NCI-H2107 treated with DMSO at 0.1 percent for 48 hours (cell line): ENCODE data around the gene BAHCC1.
"Not testable (repeated sequence)": the region's sequence is repeated elsewhere in the genome, so short reads cannot be mapped to it uniquely, and the experiment has no call there.

ENCODE experiments used
- DNase-seq: peaks from one replicate; lab custom pipeline; 2025; ENCODE audit not compliant: unreplicated experiment; lab: John Stamatoyannopoulos, UW

The BAHCC1 gene

DNA sequence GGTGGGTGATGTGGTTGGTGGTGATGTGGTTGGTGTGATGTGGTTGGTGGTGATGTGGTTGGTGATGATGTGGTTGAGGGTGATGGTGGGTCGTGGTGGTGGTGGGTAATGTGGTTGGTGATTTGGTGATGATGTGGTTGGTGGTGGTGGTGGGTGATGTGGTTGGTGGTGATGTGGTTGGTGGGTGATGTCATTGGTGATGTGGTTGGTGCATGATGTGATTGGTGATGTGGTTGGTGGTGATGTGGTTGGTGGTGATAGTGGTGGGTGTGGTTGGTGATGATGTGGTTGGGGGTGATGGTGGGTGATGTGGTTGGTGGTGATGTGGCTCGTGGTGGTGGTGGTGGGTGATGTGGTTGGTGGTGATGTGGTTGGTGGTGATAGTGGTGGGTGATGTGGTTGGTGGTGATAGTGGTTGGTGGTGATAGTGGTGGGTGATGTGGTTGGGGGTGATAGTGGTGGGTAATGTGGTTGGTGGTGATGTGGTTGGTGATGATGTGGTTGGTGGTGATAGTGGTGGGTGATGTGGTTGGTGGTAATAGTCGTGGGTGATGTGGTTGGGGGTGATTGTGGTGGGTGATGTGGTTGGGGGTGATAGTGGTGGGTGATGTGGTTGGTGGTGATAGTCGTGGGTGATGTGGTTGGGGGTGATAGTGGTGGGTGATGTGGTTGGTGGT lies 30.6 kb downstream of the BAHCC1 start:
- DNase-seq, result not testable (repeated sequence)

DNA sequence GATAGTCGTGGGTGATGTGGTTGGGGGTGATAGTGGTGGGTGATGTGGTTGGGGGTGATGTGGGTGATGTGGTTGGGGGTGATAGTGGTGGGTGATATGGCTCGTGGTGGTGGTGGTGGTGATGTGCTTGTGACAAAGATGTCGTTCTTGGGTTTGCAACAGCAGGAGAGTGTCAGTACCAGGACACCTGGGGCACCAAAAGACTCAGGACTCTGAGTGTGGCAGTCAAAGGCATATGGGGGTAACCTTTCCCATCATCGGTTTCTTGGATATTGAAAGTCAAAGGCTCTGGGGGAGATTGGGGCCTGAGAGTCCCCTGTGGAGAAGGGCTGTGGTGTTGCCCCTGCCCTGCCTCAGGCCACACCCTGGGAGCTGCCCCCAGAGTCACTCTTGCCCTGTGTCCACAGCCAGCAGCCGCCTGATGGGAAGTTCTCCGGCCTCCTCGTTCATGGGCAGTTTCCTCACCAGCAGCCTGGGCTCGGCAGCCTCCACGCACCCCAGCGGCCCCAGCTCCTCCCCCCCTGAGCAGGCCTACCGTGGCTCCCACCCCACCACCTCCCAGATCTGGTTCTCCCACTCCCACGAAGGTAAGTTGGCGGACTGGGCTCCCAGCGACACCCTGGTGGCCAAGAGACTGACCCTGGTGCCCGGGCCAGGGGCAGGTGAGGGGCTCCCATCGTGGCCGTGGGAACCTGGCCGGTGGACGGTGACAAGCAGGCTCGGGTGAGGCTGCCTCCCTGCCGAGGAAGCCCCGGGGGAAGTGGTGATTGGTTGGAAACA lies 31.3 kb downstream of the BAHCC1 start:
- no peak for DNase-seq

DNA sequence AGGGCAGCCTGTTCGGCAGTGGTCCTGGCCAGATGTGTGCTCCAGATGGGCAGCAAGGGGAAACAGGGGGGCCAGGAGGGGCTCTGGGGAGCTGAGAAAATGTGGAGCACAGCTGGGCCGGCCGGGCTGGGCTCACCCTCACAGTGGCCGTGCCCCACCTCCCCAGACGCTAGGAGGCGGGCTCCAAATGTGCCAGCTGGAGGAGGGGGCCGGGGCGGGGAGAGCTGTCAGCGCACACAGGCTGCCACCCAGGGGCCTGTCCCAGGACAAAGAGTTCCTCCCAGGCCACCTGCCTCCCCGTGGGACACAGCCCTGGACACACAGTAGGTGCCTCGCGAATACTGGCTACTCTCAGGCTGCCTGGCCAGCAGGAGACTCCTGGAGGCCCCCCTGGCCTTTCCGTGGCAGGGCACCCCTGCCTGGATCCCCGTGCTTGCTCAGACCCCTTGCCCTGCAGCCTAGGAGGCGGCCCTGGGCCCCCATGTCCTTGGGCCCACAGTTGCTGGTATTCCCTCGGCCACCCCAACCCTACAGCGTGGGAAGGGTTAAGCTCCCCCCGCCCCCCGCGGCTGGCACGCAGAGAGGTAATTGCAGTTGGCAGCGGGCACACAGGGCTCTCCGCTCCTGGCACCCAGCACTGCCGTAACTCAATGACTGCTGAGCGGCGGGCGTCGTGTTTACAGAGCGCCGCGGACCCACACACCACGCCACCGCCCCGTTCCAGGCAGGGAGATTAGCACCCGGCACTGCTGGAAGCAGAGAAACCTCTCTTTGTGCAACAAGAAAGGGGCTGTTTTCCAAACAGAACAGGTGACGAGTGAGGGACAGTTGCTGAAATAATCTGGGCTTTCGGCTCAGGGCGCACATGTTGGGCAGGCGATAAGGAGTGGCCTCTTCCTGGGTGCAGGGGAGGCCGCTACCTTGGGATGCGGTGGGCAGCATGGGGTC lies 32.2 kb downstream of the BAHCC1 start:
- DNase-seq, result peak; percentile 84

DNA sequence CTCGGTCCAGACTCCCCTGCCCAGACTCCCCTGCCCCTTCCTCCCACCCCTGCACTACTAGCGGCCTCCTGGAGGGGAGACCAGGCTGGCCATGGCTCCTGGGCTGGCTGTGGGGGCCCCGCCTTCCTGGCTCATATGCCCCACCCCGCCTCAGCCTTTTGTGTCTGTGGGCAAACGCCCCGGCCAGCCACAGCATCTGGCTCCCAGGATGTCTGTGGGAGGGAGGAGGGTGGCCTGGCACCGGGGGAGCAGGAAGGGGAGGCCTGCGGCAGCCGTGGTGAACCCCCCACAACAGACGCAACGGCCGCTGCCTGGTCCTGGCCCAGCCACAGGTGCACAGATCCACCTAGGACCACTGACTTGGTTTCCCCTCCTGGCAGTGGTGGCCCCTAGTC lies 32.9 kb downstream of the BAHCC1 start:
- peak; percentile 58 for DNase-seq

DNA sequence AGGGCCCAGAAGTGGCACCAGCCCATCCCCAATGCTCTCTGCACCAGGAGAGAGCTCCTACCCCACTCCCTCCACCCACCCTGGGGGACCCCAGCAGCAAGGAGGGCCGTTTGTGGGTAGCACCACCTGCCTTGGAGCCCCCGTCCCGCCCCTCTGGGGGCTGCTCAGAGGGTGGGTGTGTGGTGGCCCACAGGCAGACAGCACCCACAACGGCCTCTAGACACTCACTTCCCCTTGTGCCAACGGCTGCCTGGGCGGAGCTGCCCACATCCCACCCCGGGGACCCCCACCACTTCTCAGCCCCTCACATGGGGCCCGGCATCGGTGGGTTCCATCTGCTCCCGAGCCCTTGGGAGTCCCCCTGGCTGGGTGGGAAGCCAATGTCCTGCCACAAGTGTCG lies 33.3 kb downstream of the BAHCC1 start:
- DNase-seq, result no peak

DNA sequence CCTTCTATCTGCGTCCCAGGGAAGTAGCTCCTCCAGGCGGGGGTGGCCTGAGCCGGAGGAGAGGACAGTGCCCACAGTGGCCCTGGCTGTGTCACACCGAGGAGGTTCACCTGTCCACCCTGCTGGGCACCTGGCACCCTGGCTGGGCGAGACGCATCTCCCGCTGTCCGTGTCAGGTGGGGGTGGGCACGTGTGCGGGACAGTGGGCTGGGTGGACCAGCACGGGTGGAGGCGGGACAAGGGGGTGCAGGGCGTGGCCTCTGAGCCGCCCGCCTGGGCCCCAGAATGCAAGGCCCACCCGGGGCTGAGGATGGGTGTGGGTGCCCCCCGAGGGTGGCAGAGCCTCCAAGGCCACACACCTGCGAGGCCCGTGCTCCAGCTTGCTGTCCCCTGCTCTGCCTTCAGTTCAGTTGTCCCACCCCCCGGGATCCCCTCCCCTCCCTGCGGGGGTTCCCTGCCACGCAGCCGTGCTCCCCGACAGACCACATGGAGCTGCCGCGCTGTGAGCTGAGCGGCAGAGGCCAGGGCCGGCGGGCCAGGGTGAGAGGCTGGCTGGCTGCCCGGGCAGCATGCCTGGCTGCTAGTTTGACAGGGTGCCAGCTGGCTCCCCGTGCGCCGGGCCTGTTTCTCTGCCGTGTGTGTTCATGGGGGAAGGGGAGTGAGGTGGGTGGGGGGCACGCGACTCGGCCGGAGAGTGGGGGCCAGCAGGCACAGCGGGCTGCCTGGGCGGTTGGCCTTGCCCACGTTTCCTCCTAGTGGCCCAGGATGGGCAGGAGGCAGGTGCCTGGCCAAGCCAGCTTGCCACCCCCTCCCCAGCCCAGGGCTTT lies 33.9 kb downstream of the BAHCC1 start:
- peak; percentile 87 for DNase-seq

DNA sequence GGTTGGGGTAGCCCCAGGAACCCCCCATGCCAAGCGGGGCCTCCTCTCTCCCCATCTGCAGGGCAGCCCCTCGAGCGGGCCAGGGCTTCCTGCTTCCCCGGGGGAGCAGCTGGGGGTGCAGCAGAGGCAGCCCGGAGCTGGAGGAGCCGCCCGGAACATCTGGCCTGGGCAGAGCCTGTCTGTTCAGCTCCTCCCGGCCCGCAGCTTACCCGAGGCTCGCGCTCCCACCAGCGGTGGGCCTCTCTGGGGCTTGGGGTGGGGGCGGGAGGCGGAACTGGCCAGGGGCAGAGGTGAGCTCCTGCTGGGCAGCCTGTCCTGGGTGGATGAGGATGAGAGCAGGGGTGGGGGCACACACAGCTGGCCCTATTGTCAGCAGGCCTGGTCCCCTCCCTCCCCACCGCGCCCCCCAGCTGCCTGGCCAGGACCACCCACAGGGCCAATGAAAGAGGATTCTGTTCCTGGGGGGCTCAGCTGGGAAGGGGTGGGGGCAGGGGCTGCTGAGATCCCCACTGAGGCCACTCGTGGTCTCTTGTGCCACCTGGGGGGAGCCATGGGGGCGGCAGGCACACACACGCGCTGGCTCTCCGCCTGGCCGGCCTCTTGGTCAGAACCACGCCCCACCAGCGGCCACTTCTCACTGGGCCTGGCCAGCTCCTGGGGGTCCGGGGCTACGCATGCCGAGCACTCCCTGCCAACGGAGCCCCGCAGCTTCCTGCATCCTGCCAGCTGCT lies 34.7 kb downstream of the BAHCC1 start:
- no peak for DNase-seq

DNA sequence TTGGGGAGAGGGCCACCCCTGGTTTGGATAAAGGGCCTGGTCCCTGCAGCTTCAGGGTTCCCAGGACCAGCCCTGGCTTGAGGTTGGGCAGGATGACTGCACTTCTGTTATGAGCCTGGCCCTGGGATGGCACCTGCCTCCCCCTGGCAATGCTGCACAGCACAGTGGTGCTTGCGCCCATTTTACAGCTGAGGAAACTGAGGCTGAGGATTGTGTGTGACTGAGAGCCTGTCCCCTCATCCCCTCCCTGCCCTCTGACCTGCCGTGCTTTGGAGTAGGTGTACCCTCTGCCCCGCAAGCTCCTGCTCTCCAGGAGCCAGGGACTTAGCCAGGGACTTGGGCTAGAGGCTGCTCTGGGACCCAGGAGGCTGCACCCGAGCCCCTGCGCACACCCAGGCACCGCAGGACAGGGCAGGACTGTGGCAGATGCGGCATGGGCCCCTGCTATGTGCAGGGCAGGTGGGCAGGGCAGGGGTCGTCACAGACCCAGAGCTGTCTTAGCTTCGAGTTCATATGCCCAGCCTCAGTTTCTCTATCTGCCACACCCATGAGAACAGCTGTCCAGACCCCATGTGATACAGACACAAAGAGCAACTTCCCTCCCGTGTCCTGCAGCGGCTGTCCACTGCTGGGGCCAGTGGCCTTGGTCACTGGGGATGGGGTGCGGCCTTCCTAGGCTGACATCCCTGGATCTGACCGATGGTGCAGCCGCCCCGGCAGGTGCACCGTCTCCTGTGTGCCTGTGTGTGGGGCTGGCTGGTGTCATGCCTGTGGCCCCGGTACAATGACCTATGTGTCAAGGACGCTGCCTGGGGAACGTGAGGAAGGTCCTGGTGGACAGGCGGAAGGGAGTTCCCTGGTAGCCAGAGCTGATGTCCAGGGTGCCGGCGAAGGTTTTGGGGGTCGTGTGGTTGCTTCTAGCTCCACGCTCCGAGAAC lies 36.6 kb downstream of the BAHCC1 start:
- no peak for DNase-seq

DNA sequence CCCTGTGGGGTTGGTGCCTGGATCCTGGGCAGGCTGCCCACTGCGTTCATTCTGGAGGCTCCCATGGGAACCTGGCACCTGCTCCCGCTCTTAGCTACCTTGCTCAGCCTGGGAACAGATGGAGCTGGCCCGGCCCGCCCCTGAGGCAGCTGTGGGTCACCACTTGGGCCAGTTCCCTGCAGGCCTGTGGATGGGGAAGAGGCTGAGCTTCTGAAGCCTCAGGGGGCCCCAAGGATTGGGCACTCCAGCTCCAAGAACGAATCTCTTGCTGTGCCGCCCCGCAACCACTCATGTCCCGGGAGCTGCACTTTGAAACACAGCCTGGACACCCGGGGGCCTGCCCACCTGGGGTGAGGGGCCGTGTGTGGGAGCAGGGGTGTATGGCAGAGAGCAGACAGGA lies 37.7 kb downstream of the BAHCC1 start:
- DNase-seq, result peak; percentile 89

DNA sequence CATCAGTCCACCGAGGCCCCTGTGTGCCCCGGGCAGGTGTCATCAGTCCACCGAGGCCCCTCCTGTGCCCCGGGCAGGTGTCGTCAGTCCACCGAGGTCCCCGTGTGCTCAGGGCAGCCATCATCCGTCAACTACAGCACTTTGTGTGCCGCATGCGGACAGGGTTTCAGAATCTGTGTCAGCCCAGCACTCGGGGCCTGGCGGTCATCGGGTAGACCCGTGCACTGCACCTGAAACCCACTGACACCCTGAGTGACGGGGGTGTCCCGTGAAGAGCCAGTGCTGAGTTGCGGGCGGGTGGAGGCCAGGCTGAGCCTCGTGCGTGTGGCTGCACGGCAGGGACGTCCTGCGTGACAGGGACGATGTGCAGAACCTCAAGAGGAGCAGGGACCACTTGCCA lies 38.4 kb downstream of the BAHCC1 start:
- DNase-seq, result no peak

DNA sequence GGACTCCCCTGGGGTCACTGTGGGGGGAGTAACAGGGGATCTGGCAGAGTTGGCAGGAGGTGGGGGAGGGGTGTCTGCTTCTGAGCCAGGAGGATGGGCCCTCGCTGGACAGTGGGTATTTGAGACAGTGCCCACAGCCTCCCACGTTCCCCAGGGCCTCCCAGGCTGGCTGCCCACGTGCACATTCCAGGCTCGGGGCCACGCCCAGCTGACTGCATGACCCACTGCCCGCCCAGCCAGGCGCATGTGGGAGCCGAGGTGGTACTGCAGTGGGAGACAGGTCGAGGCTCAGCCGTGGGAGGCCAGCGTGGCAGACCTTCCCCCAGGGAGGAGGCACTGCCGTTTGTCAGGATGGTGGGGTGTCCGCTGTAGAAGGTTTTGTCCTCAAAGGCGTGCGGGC lies 38.8 kb downstream of the BAHCC1 start:
- DNase-seq, result no peak

DNA sequence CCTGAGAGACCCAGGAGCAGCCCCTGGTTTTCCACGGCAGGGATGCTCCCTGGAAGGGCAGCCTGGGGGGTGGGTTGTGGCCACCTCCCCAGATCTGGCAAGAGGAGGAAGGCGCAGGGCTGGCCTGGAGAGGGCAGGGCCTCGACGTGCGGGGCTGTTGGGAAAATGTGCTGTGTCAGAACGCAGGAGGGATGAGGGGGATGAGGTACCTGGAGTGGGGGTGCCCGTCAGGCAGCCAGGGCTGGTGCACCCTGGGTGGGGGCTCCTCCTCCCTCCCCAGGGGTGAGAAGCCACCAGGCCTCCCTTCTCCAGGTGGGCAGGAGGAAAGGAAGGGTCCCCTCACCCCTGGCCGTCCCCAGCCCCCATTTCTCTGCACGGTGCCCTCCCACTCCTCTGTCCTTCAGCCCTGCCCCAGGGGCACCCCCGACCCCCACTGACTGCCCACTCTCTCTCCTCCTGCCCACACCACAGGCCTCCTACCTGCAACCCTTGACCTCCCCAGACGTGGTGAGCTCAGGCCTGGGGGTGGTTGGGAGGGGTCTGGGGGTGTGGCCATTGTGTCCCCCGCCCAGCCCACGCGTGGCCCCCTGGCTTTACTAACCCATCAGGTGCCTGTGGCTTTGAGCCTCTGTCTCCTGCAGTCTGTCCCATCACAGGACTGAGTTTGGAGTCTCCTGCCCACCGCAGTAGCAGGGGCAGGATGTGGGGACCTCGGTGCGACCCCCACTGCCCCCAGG lies 39.6 kb downstream of the BAHCC1 start:
- no peak for DNase-seq

DNA sequence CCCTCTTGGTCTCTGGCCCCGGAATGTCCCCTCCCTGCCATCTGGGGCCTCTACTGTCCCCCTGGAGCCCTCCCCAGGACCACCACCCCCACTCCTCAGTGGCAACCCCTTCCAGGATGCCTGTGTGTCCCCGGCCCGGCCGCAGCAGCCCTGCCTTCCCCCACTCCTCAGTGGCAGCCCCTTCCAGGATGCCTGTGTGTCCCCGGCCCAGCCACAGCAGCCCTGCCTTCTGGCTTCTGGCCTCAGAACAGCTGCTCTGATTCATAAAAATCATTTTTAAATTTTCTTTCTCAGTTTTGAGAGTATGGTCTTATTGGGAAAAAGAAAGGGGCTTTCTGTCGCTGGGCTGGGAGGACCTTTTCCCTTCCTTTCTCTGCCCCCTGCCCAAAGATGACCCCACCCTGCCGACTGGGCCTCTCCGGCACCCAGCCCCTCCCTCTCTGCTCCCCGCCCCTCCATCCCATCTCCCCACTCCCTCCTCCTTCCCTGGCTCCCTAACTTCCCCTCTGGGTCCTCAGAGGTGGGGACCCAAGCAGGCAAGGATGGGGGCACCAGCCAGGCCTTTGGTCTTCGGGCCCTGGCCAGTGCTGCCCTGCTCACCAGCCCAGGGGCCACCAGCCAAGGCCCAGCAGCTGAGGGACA lies 40.5 kb downstream of the BAHCC1 start:
- no peak for DNase-seq

DNA sequence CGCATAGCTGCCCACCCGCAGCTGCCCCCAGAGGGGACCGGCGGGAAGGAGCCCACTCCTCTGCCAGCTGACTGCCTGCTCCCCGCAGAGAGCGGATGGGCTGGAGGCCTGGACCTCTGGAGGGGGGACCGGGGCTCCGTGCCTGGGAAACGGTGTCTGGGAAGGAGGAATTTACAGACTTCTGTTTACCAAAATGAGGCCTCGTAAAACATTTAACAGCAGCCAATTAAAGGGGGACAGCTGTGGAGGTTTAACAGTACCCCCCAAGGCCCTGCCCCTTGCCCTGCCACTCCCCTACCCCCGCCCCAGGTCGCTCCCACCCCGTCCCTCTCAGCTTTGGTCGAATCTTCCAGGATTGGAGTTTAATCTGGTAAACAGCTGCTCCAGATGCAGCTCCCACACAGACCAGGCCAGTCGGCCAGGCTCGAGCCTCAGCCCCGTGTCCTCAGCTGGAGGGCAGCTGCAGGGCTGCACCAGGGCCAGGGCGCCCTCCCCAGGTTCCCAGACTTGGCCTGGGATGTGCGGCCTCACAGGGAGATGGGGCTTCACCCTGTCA lies 41.1 kb downstream of the BAHCC1 start:
- no peak for DNase-seq

DNA sequence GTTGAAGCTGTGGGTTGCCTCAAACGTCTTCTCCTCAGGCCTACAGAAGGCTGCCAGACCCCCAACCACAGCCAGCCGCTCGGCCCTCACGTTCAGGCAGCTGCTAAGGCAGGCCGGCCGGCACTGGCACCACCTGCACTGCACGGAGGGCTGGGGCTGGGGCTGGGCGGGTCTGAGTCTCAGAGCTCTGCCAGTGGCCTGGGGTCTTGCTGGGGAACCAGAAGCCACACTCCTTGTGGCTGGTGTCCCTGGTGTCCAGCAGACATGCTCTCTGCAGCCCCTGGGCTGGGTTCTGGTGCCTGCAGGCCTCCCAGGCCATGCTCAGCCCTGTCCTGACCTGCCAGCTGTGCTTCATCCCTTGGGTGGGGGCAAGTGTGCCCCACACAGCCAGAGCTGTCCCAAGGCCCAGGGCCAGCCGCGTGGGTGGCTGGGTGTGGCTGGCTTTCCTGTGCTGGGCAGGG lies 42.0 kb downstream of the BAHCC1 start:
- no peak for DNase-seq

DNA sequence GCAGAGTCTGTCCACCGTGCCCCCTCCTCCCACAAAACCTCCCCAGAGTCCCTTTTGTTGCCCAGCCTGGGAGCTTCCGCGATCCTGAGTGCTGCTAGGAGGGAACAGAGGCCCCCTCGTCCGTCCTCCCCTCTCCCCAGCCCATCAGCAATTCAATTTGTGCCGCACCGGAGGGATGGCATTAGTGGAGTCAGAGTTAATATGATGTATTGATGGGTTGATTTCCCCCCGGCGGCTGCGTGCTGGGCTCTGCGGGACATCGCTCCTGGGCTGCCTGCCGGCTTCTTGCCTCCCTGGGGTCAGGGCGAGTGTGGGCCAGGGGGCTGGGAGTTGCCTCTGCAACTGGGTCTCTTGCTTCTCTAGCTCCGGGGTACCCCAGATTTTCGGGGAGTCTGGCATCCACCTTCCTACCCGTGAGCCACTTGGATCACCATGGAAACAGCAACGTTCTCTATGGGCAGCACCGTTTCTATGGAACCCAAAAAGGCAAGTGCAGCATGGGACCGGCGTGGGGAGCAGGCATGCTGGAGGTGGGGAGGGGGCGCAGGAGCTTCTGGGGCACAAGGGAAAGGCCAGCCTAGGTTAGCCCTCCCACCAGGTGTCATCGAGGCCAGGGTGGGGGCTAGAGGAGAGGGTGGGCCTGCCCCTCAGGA lies 42.9 kb downstream of the BAHCC1 start:
- no peak for DNase-seq

DNA sequence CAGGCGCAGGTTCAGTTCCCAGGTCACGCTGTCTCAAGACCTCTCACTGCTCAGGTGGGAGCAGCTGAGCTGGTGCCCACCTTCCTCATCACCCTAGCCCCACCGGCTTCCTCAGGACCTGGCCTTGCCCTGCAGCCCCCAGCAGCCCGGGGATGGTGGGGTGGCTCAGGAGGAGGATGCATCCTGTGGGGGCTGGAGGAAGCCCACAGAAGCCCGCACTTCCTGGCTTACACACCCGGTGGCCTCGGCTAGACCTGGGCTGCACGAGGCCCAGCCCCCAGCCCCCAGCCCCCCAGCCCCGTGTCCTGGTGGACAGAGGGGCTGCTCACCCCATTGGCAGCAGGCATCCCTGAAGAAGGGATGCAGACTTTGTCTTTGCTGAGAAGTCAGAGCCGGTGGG lies 43.4 kb downstream of the BAHCC1 start:
- DNase-seq, result no peak
